Vagina (tissue), 2 donors: Measurements from ENCODE around the gene INPP4A.

Experiments used
- CTCF ChIP-seq, 3 experiments: fragments of 450-650 bp in 2 of 3; fragments of 200-600 bp in 1 of 3; sonication (generic) in 1 of 3; IDR thresholded peaks; one replicate each; pipeline ENCODE4 v1.5.1; 2017 to 2019; ENCODE audit warnings: antibody characterized with exemption in 3 of 3, mild to moderate bottlenecking in 2 of 3, moderate library complexity in 2 of 3
- POLR2A ChIP-seq, 2 donors: fragments of 450-650 bp; IDR thresholded peaks; one replicate each; pipeline ENCODE4 v1.6.1; 2017; ENCODE audit warnings: antibody characterized with exemption in 2 of 2, mild to moderate bottlenecking in 2 of 2, moderate library complexity in 2 of 2
- POLR2AphosphoS5 ChIP-seq, 2 donors: sonication (generic); formaldehyde crosslinking; IDR thresholded peaks; one replicate each; pipeline ENCODE4 v1.9.0; 2017; ENCODE audit warnings: antibody characterized with exemption in 2 of 2, mild to moderate bottlenecking in 2 of 2, low read depth in 1 of 2; ENCODE audit not compliant: insufficient read depth in 1 of 2

- TF ChIP-seq CTCF (IDR thresholded peaks at IDR 0.05) (no peak), POLR2A (IDR thresholded peaks at IDR 0.05) (no peak), POLR2AphosphoS5 (IDR thresholded peaks at IDR 0.05; ENCODE audit: insufficient read depth in 1 of 2, low read depth in 1 of 2) (no peak)
These were observed 137.9 kb downstream of the INPP4A start for GRCh38 chr2:98582523-98582922.
